Osteocyte (in vitro differentiated cells): ENCODE results near the gene CHST15. TPM values are rescaled to one million over a fixed set of nuclear protein-coding genes. Genes with fewer than 3 reads are reported as not detected.

Source experiments
- DNase-seq: peaks from one replicate; pipeline ENCODE4 v3.0.0; 2021; ENCODE audit warnings: mixed read lengths; ENCODE audit not compliant: unreplicated experiment; ENCODE audit errors: extremely low spot score
- H3K27ac Mint-ChIP-seq: one replicate; pipeline ENCODE4 v1.8.0; 2021; ENCODE audit warnings: mild to moderate bottlenecking, mixed read lengths; ENCODE audit not compliant: unreplicated experiment
- H3K27me3 Mint-ChIP-seq: one replicate; pipeline ENCODE4 v1.8.0; 2021; ENCODE audit warnings: mixed read lengths; ENCODE audit not compliant: unreplicated experiment
- H3K36me3 Mint-ChIP-seq: one replicate; pipeline ENCODE4 v1.8.0; 2021; ENCODE audit warnings: mixed read lengths; ENCODE audit not compliant: unreplicated experiment
- H3K4me1 Mint-ChIP-seq: one replicate; pipeline ENCODE4 v1.8.0; 2021; ENCODE audit warnings: mixed read lengths; ENCODE audit not compliant: unreplicated experiment
- H3K4me3 Mint-ChIP-seq: one replicate; pipeline ENCODE4 v1.8.0; 2021; ENCODE audit warnings: mild to moderate bottlenecking, moderate library complexity, mixed read lengths; ENCODE audit not compliant: unreplicated experiment
- H3K9me3 Mint-ChIP-seq: one replicate; pipeline ENCODE4 v1.8.0; 2021; ENCODE audit warnings: mixed read lengths; ENCODE audit not compliant: unreplicated experiment
- total RNA-seq: library from RNA; stranded (reverse); gene quantifications from 2 replicates; pipeline ENCODE4 v1.2.1, GENCODE V29; 2021
- TF ChIP-seq, protein P1 (sequence below): fragments of 200-600 bp; sonication (generic); IDR thresholded peaks from 2 replicates; pipeline ENCODE4 v1.5.0; 2021; ENCODE audit warnings: antibody characterized with exemption, mild to moderate bottlenecking, moderate library complexity

Gene CHST15
- total RNA-seq, 1 donor from 2014 or later: 66.3 TPM

DNA sequence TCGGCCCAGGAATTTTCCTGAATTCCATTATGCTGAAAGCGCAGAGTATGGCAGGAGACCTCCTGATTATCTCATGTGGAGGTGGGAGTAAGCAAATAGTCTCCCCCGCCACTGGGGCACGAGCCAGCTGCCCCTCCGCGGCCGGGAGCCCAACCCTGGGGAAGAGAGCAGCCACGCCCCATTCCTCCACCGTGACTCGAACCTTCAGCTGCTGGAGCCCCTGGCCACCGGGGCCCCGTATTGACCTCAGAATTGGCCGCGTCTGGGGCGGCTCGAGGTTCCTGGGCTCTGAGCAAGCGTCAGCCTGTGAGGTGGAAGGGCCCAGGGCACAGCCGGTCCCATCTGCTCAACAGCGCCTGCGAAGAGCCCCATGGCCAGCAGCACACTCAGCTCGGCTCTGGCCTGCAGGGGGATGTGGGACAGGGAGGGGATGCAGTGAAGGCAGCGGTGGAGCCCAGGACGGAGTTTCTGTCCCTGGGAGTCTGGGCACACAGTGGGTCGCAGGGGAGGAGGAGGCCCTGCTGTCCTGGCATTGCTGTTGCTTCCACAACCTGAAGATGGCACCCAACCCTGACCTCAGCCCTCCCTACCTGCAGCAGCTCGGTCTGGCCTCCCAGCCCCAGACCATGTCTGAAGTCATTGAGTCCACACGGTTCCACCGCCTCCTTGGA is 97.8 kb downstream of the CHST15 start:
- Mint-ChIP-seq H3K27me3 (peaks cover 13% of the 10 kb centered on the region), H3K4me3 (peak overlapping the region; percentile 63), H3K9me3 (no peaks in the 10 kb centered on the region), H3K4me1 (peaks cover 49% of the 10 kb centered on the region), H3K27ac (peak overlapping the region; percentile 81), H3K36me3 (no peaks in the 10 kb centered on the region)
- TF ChIP-seq, protein P1, sequence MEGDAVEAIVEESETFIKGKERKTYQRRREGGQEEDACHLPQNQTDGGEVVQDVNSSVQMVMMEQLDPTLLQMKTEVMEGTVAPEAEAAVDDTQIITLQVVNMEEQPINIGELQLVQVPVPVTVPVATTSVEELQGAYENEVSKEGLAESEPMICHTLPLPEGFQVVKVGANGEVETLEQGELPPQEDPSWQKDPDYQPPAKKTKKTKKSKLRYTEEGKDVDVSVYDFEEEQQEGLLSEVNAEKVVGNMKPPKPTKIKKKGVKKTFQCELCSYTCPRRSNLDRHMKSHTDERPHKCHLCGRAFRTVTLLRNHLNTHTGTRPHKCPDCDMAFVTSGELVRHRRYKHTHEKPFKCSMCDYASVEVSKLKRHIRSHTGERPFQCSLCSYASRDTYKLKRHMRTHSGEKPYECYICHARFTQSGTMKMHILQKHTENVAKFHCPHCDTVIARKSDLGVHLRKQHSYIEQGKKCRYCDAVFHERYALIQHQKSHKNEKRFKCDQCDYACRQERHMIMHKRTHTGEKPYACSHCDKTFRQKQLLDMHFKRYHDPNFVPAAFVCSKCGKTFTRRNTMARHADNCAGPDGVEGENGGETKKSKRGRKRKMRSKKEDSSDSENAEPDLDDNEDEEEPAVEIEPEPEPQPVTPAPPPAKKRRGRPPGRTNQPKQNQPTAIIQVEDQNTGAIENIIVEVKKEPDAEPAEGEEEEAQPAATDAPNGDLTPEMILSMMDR: peak; percentile 61
- DNase-seq: peak; percentile 88

DNA sequence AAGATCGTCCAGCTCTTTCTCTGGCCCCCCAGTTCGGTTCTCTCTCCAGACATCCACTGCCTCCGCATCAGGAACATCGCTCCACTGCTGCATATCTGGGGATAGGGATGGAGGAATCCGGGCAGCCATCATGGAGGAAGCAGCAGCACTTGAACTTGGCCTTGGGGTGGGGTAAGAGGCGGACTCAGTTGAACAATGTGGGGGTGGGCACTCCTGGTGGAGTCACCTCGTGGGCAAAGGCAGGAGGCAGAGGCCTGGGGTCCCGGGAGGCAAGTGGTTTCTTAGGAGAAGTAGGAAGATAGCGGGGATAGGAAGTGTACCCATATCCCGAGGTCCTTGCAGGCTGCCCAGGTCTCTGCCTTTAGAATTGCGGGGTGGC is 98.3 kb downstream of the CHST15 start:
- peak overlapping the region; percentile 63 for H3K4me3 Mint-ChIP-seq
- peak overlapping the region; percentile 81 for H3K27ac Mint-ChIP-seq
- H3K4me1 Mint-ChIP-seq: peaks cover 46% of the 10 kb centered on the region
- H3K9me3 Mint-ChIP-seq: no peaks in the 10 kb centered on the region
- TF ChIP-seq, protein P1: no peak
- H3K36me3 Mint-ChIP-seq: no peaks in the 10 kb centered on the region
- H3K27me3 Mint-ChIP-seq: peaks cover 19% of the 10 kb centered on the region
- DNase-seq: no peak

DNA sequence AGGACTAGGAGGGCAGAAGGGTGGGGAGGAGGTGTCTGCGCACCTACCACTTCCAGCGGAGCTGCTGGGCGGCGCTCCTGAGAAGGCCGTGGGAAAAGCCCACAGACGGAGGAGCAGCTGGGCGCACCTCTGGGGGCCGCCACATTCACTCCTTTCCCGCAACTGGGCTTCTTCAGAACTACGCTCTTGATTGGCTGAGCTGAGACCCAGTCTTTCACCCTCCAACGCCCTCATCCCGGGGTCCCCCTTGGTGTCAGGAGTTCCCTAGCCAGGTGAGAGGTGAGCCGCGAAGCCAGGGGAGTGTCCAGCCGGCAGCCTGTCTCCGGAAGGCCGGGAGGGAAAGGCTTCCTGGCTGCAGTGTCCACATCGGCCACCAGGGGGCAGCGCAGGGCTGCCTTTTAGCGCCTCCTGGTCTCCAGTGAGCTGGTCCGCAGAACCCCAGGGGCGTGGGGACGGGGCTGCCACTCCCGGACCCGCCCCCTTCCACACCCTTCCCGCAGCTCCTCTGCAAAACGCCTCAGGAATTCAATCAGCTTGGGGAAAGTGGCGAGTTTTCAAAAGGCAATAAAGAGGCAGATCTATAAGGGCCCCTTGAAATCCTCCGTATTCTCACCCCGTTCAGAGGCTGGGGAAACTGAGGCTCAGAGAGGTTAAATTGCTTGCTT is 98.8 kb downstream of the CHST15 start:
- TF ChIP-seq, protein P1: peak; percentile 99
- Mint-ChIP-seq H3K27me3 (peaks cover 24% of the 10 kb centered on the region), H3K4me3 (peak overlapping the region; percentile 63), H3K36me3 (no peaks in the 10 kb centered on the region), H3K9me3 (no peaks in the 10 kb centered on the region), H3K4me1 (peaks cover 44% of the 10 kb centered on the region), H3K27ac (peak overlapping the region; percentile 81)
- peak; percentile 97 for DNase-seq

DNA sequence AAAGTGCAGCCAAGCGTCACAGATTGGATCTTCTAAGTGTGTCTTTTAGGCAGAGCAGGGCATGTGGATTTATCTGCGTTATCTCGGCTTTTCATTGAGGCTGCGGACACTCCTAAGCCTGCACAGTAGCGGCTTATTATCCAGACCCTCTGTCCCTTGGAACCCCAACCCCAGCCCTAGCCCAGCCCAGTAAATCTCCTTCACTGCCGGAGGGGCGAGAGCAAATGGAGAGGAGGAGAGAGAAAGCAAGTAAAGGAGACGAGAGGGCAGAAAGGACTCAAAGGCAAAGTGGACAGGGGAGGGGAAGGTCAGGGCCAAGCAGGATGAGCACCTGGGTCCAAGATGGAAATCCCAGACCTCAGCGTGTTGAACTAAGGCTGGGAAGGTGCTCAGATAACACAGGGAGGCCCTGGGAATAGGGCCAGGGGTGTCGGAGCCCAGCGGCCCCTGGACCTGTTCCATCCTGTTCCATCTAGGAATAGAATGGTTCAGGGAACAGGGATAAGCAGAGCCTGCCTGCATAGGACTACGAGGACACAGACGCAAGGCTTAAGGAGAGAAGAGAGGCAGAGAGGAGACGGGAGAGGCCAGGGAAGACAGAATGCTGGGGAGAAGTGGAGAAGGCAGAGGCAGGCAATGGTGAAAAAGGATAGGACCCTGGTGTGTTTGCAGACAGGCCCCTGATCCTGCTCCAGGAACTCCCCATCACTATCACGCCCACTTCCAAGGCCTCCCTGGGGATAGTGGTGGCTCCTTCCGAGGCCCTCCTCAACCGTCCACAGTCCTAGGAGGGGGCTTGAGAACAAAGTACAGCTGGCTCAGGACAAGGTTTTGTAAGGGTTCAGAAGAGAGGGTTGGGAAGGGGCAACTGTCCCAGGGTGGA is 99.6 kb downstream of the CHST15 start:
- peak; percentile 63 for DNase-seq
- no peaks in the 10 kb centered on the region for H3K36me3 Mint-ChIP-seq
- H3K27me3 Mint-ChIP-seq: peaks cover 32% of the 10 kb centered on the region
- no peak overlapping the region for H3K4me3 Mint-ChIP-seq
- TF ChIP-seq, protein P1: no peak
- no peaks in the 10 kb centered on the region for H3K9me3 Mint-ChIP-seq
- H3K27ac Mint-ChIP-seq: no peak overlapping the region
- H3K4me1 Mint-ChIP-seq: peaks cover 40% of the 10 kb centered on the region
